T-cell (primary cell): Measurements from ENCODE around the gene ZDHHC18. TPM values are rescaled to one million over a fixed set of nuclear protein-coding genes. Genes with fewer than 3 reads are reported as not detected.
"Not testable (repeated sequence)": the region's sequence is repeated elsewhere in the genome, so short reads cannot be mapped to it uniquely, and the experiment has no call there.

Experiments used
- ATAC-seq, 4 experiments: fragments of 200-7000 bp in 3 of 4; fragments of 150-1000 bp in 1 of 4; cut with Tn5 transposase; replicated peaks in 1 of 4; 1 replicate in 3 of 4; 2 replicates in 1 of 4; pipeline ENCODE4 v1.10.0; 2021; ENCODE audit warnings: moderate library complexity in 3 of 4, mild to moderate bottlenecking in 2 of 4, moderate number of reproducible peaks in 1 of 4
- CTCF ChIA-PET, 2 donors: fragments of 300-600 bp; sonication (Branson Sonifier 250); formaldehyde crosslinking; loops; one replicate each; lab custom pipeline; 2022; ENCODE audit warnings: antibody characterized with exemption in 2 of 2; lab: Charles Lee
- POLR2A ChIA-PET, 2 donors: fragments of 300-600 bp; sonication (Branson Sonifier 250); formaldehyde crosslinking; loops; one replicate each; lab custom pipeline; 2022; ENCODE audit warnings: antibody characterized with exemption in 2 of 2; lab: Charles Lee
- DNase-seq, 35 experiments: peaks; one replicate each; pipeline versions ENCODE4 v3.0.0 to v3.0.0-alpha.2; 2013 to 2023
- H3K27ac ChIP-seq: one replicate; pipeline ENCODE4 v1.5.1; 2013; ENCODE audit warnings: low read length
- H3K27me3 ChIP-seq, 2 experiments: replicated peaks in 1 of 2; 1 replicate in 1 of 2; 2 replicates in 1 of 2; pipeline versions ENCODE4 v1.6.1 to v1.7.0; 2013; ENCODE audit warnings: low read length in 1 of 2, mixed read lengths in 1 of 2; ENCODE audit not compliant: control insufficient read depth in 2 of 2, insufficient read depth in 2 of 2; ENCODE audit errors: extremely low read depth in 1 of 2
- H3K36me3 ChIP-seq, 2 donors: 1 replicate in 1 of 2; 2 replicates in 1 of 2; pipeline versions ENCODE4 v1.6.1 to v1.7.0; 2013; ENCODE audit warnings: low read length in 1 of 2; ENCODE audit not compliant: control insufficient read depth in 2 of 2, insufficient read depth in 1 of 2; ENCODE audit errors: extremely low read depth in 1 of 2
- H3K4me1 ChIP-seq, 2 experiments: 1 replicate in 1 of 2; 2 replicates in 1 of 2; pipeline versions ENCODE4 v1.6.1 to v1.7.0; 2013; ENCODE audit warnings: low read length in 2 of 2, mixed read lengths in 1 of 2; ENCODE audit not compliant: insufficient read depth in 2 of 2, control insufficient read depth in 1 of 2; ENCODE audit errors: extremely low read depth in 1 of 2
- H3K4me3 ChIP-seq, 2 donors: 1 replicate in 1 of 2; 2 replicates in 1 of 2; pipeline versions ENCODE4 v1.5.1 to v1.7.0; 2013; ENCODE audit warnings: mild to moderate bottlenecking in 2 of 2, low read length in 1 of 2, moderate library complexity in 1 of 2; ENCODE audit not compliant: control insufficient read depth in 1 of 2; ENCODE audit errors: extremely low read depth in 1 of 2
- H3K9me3 ChIP-seq: 2 replicates; pipeline ENCODE4 v1.7.0; 2013
- H3K27ac Mint-ChIP-seq, 2 donors: one replicate each; pipeline ENCODE4 v1.8.0; 2020 to 2021; ENCODE audit warnings: mild to moderate bottlenecking in 2 of 2, mixed read lengths in 2 of 2
- H3K27me3 Mint-ChIP-seq, 2 donors: one replicate each; pipeline ENCODE4 v1.8.0; 2021 to 2022; ENCODE audit warnings: mixed read lengths in 2 of 2
- H3K36me3 Mint-ChIP-seq: one replicate; pipeline ENCODE4 v1.8.0; 2021; ENCODE audit warnings: mixed read lengths
- H3K4me1 Mint-ChIP-seq, 3 donors: one replicate each; pipeline ENCODE4 v1.8.0; 2020 to 2022; ENCODE audit warnings: mixed read lengths in 3 of 3, mild to moderate bottlenecking in 1 of 3
- H3K4me3 Mint-ChIP-seq, 3 donors: one replicate each; pipeline ENCODE4 v1.8.0; 2020 to 2022; ENCODE audit warnings: mild to moderate bottlenecking in 3 of 3, mixed read lengths in 3 of 3, moderate library complexity in 3 of 3
- H3K9me3 Mint-ChIP-seq, 3 donors: one replicate each; pipeline ENCODE4 v1.8.0; 2020 to 2022; ENCODE audit warnings: mixed read lengths in 3 of 3
- WGBS: methylation state at CpG from one replicate; pipeline ENCODE4 v1.1.5; 2013; ENCODE audit warnings: missing lambda C conversion rate; ENCODE audit not compliant: insufficient coverage; 5-methylcytosine and 5-hydroxymethylcytosine counted together
- total RNA-seq, 35 experiments: library from RNA in 6 of 35; stranded (reverse) in 6 of 35; fragments of 120-200 nt in 1 of 35; gene quantifications; one replicate each; pipeline versions ENCODE4 v1.2.1 to v1.2.4 and lab custom pipeline; 2013 to 2026

ZDHHC18 gene
- total RNA-seq, 5 donors from 2014 or later (not counting 1 experiment from before 2014, with no cell fraction given): 41.1 to 59.9 (median 50.6) TPM

GRCh38 chr1:26797627-26798026 lies 28.9 kb upstream of the ZDHHC18 start:
- H3K4me1 ChIP-seq: peaks cover 13 to 32% of the 10 kb centered on the region in 2 experiments
- ATAC-seq (no peak), DNase-seq (no peak)
- POLR2A ChIA-PET: interaction anchor here in 1 of 2 donors (0.5 kb wide), 1 partner anchor 30 kb away, joined by 3 read pairs; no protein-coding TSS in a partner anchor
- no peaks in the 10 kb centered on the region for H3K9me3 ChIP-seq
- H3K27ac ChIP-seq: no peak overlapping the region
- peak overlapping the region; percentile 79 to 87 for H3K27ac Mint-ChIP-seq
- H3K36me3 ChIP-seq: peaks cover 9 to 30% of the 10 kb centered on the region in 2 donors
- H3K27me3 ChIP-seq: no peaks in the 10 kb centered on the region
- no peaks in the 10 kb centered on the region for H3K9me3 Mint-ChIP-seq
- 100% methylated on average over 2 of the region's 2 CpGs for WGBS
- H3K4me1 Mint-ChIP-seq: peaks cover 33 to 45% (median 42%) of the 10 kb centered on the region in 3 donors
- no peak overlapping the region for H3K4me3 ChIP-seq
- H3K36me3 Mint-ChIP-seq: peaks cover 34% of the 10 kb centered on the region
- H3K4me3 Mint-ChIP-seq: no peak overlapping the region
- CTCF ChIA-PET: interaction anchor here in 1 of 2 donors (1.1 kb wide), 1 partner anchor 9 kb away, joined by 3 read pairs; no protein-coding TSS in a partner anchor
- no peaks in the 10 kb centered on the region for H3K27me3 Mint-ChIP-seq

GRCh38 chr1:26799479-26800142 lies 26.9 kb upstream of the ZDHHC18 start:
- peaks cover 1 to 18% of the 10 kb centered on the region in 2 donors for H3K36me3 ChIP-seq
- Mint-ChIP-seq H3K27me3 (no peaks in the 10 kb centered on the region), H3K4me1 (peaks cover 33 to 36% (median 35%) of the 10 kb centered on the region in 3 donors), H3K27ac (peak overlapping the region; percentile 96 to 97), H3K36me3 (peaks cover 18% of the 10 kb centered on the region), H3K9me3 (no peaks in the 10 kb centered on the region), H3K4me3 (peak overlapping the region; percentile 49 to 72 (median 63))
- H3K4me1 ChIP-seq: peaks cover 13 to 33% of the 10 kb centered on the region in 2 experiments
- POLR2A ChIA-PET: interaction anchor here in 1 of 2 donors (1.0 kb wide), 1 partner anchor 33 kb away, joined by 3 read pairs; no protein-coding TSS in a partner anchor
- 88% methylated on average over 3 of the region's 5 CpGs for WGBS
- H3K27ac ChIP-seq: peak overlapping the region; percentile 82
- ATAC-seq: peak; percentile 60 to 66 (median 66)
- DNase-seq: peak in 2 of 35 experiments; percentile 13 to 41
- no peak overlapping the region for H3K4me3 ChIP-seq
- no peaks in the 10 kb centered on the region for H3K27me3 ChIP-seq
- no peaks in the 10 kb centered on the region for H3K9me3 ChIP-seq
- CTCF ChIA-PET: interaction anchor here (0.6 to 2.6 kb wide), 8 partner anchors 9 to 198 kb away, joined by 3 to 17 read pairs (median 4); no protein-coding TSS in a partner anchor

- not testable (repeated sequence) for H3K4me3 Mint-ChIP-seq, H3K4me3 ChIP-seq
- H3K4me1 Mint-ChIP-seq: peaks cover 34 to 37% (median 34%) of the 10 kb centered on the region in 3 donors
These were observed 22.6 kb upstream of the ZDHHC18 start for GRCh38 chr1:26803932-26804331.

GRCh38 chr1:26810105-26810504 lies 16.4 kb upstream of the ZDHHC18 start:
- Mint-ChIP-seq H3K4me3 (peak overlapping the region in 2 of 3 donors; percentile 21 to 29), H3K4me1 (peaks cover 11 to 18% (median 15%) of the 10 kb centered on the region in 3 donors)
- not testable (repeated sequence) for H3K36me3 ChIP-seq, H3K27ac Mint-ChIP-seq, H3K27me3 ChIP-seq, H3K27me3 Mint-ChIP-seq, H3K9me3 ChIP-seq, H3K9me3 Mint-ChIP-seq, H3K4me3 ChIP-seq, H3K36me3 Mint-ChIP-seq
- DNase-seq (peak; percentile 44 to 91 (median 75)), ATAC-seq (peak; percentile 54 to 95 (median 68))
- Histone ChIP-seq H3K27ac (peak overlapping the region; percentile 73), H3K4me1 (peaks cover 0 to 14% of the 10 kb centered on the region in 2 experiments)
- CTCF ChIA-PET: interaction anchor here (0.6 to 4.6 kb wide), 13 partner anchors 9 to 208 kb away, joined by 3 to 57 read pairs (median 4); no protein-coding TSS in a partner anchor
- 0% methylated on average over 3 of the region's 11 CpGs for WGBS
- POLR2A ChIA-PET: interaction anchor here (0.6 to 1.7 kb wide), 3 partner anchors 18 to 381 kb away, joined by 3 to 7 read pairs (median 5); no protein-coding TSS in a partner anchor

More at GRCh38 chr1:26803932-26804331, 22.6 kb upstream of the ZDHHC18 start:
- H3K27ac ChIP-seq, H3K27ac Mint-ChIP-seq, ATAC-seq, H3K9me3 Mint-ChIP-seq, H3K36me3 ChIP-seq, POLR2A ChIA-PET, H3K27me3 Mint-ChIP-seq, DNase-seq, H3K27me3 ChIP-seq, CTCF ChIA-PET, H3K9me3 ChIP-seq, H3K36me3 Mint-ChIP-seq: not testable (repeated sequence)
- WGBS: 100% methylated on average over 7 of the region's 36 CpGs
- peaks cover 13 to 33% of the 10 kb centered on the region in 2 experiments for H3K4me1 ChIP-seq

GRCh38 chr1:26811057-26811456 lies 15.4 kb upstream of the ZDHHC18 start:
- Mint-ChIP-seq H3K27me3 (no peaks in the 10 kb centered on the region), H3K36me3 (no peaks in the 10 kb centered on the region), H3K4me1 (peaks cover 11 to 15% (median 11%) of the 10 kb centered on the region in 3 donors), H3K27ac (peak overlapping the region in 1 of 2 donors; percentile 59), H3K9me3 (no peaks in the 10 kb centered on the region), H3K4me3 (no peak overlapping the region)
- ATAC-seq: no peak
- DNase-seq: peak in 3 of 35 experiments; percentile 24 to 59 (median 52)
- no peaks in the 10 kb centered on the region for H3K36me3 ChIP-seq
- peak overlapping the region; percentile 73 for H3K27ac ChIP-seq
- ChIA-PET POLR2A (interaction anchor here (0.6 to 1.7 kb wide), 3 partner anchors 17 to 71 kb away, joined by 3 to 7 read pairs (median 3); no protein-coding TSS in a partner anchor), CTCF (interaction anchor here (0.6 to 4.6 kb wide), 13 partner anchors 10 to 311 kb away, joined by 3 to 57 read pairs (median 4); partner anchors contain the start of gene ZDHHC18 (in 1 of the 2))
- H3K9me3 ChIP-seq: no peaks in the 10 kb centered on the region
- H3K27me3 ChIP-seq: no peaks in the 10 kb centered on the region
- no peak overlapping the region for H3K4me3 ChIP-seq
- H3K4me1 ChIP-seq: peaks cover 0 to 14% of the 10 kb centered on the region in 2 experiments
- 55% methylated on average over 4 of the region's 4 CpGs for WGBS

- H3K9me3 ChIP-seq: no peaks in the 10 kb centered on the region
- POLR2A ChIA-PET: interaction anchor here in 1 of 2 donors (1.7 kb wide), 1 partner anchor 21 kb away, joined by 7 read pairs; no protein-coding TSS in a partner anchor
These were observed 14.8 kb upstream of the ZDHHC18 start for GRCh38 chr1:26811708-26812107.

More at GRCh38 chr1:26811708-26812107, 14.8 kb upstream of the ZDHHC18 start:
- Mint-ChIP-seq H3K27me3 (no peaks in the 10 kb centered on the region), H3K4me1 (peaks cover 11 to 15% (median 11%) of the 10 kb centered on the region in 3 donors), H3K9me3 (no peaks in the 10 kb centered on the region), H3K4me3 (no peak overlapping the region), H3K36me3 (no peaks in the 10 kb centered on the region), H3K27ac (no peak overlapping the region)
- H3K36me3 ChIP-seq: no peaks in the 10 kb centered on the region
- H3K4me1 ChIP-seq: peaks cover 0 to 14% of the 10 kb centered on the region in 2 experiments
- no peak overlapping the region for H3K4me3 ChIP-seq
- ATAC-seq: no peak
- DNase-seq: no peak
- no peak overlapping the region for H3K27ac ChIP-seq
- CTCF ChIA-PET: interaction anchor here (0.6 to 4.6 kb wide), 12 partner anchors 9 to 312 kb away, joined by 3 to 57 read pairs (median 5); partner anchors contain the start of gene ZDHHC18 (in 1 of the 2)
- H3K27me3 ChIP-seq: no peaks in the 10 kb centered on the region
